ENCODE results near the gene HNMT.

The HNMT gene

DNA sequence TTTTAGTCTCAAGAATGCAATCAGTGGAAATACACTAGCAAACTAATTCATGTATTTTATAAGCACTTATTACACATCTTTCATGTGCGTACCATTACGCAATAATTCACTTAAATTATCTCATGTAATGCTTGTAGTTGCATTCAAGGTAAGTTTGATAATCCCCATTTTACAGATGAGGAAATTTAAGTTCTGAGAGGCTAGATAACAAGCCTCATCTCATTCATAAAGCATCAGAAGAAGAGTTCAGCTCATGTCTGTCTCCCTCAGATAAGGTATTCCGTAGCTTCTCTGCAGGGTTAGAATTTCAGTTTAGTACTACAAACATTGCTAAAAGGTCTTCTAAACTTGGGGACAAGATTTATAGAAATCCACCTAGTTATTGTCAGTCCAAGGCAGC is 47.8 kb downstream of the HNMT start:
- TF ChIP-seq, protein P1, sequence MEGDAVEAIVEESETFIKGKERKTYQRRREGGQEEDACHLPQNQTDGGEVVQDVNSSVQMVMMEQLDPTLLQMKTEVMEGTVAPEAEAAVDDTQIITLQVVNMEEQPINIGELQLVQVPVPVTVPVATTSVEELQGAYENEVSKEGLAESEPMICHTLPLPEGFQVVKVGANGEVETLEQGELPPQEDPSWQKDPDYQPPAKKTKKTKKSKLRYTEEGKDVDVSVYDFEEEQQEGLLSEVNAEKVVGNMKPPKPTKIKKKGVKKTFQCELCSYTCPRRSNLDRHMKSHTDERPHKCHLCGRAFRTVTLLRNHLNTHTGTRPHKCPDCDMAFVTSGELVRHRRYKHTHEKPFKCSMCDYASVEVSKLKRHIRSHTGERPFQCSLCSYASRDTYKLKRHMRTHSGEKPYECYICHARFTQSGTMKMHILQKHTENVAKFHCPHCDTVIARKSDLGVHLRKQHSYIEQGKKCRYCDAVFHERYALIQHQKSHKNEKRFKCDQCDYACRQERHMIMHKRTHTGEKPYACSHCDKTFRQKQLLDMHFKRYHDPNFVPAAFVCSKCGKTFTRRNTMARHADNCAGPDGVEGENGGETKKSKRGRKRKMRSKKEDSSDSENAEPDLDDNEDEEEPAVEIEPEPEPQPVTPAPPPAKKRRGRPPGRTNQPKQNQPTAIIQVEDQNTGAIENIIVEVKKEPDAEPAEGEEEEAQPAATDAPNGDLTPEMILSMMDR (IDR thresholded peaks at IDR 0.05; ENCODE audit: borderline replicate concordance, insufficient read depth, low read depth, low read length), result no peak
- no peak overlapping the region for H3K4me3 ChIP-seq (ENCODE audit: low read depth, low read length)

DNA sequence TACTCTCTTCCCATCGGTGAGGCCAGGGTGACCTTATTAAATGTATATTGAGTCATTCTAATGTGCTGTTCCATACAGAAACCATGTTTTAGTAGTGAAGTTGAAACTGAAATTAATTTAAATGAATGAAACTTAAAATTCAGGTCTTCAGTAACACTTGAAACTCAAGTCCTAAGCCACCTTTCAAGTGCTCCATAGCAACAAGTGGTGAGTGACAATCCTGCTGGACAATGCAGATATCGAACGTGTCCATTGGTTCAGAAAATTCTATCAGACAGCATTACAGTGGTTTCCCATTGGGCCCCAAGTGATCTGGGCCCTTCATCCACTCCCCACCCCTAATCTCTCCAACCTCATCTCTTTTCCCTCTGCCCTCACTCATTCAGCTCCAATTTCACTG is 48.7 kb downstream of the HNMT start:
- TF ChIP-seq, protein P1 (IDR thresholded peaks at IDR 0.05; ENCODE audit: borderline replicate concordance, insufficient read depth, low read depth, low read length), result no peak
- no peak overlapping the region for H3K4me3 ChIP-seq (ENCODE audit: low read depth, low read length)

DNA sequence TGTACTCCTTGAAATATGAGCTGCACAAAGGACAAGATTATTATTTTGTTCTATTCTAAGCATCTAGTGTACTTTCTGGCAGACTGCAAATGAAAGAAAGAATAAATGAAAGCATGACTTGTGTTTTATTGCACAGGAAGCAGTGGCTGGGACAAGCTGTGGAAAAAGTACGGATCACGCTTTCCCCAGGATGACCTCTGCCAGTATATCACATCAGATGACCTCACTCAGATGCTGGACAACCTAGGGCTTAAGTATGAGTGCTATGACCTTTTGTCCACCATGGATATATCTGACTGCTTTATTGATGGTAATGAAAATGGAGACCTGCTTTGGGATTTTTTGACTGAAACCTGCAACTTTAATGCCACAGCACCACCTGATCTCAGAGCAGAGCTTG is 49.4 kb downstream of the HNMT start:
- TF ChIP-seq, protein P1 (IDR thresholded peaks at IDR 0.05; ENCODE audit: borderline replicate concordance, insufficient read depth, low read depth, low read length), result no peak
- no peak overlapping the region for H3K4me3 ChIP-seq (ENCODE audit: low read depth, low read length)

DNA sequence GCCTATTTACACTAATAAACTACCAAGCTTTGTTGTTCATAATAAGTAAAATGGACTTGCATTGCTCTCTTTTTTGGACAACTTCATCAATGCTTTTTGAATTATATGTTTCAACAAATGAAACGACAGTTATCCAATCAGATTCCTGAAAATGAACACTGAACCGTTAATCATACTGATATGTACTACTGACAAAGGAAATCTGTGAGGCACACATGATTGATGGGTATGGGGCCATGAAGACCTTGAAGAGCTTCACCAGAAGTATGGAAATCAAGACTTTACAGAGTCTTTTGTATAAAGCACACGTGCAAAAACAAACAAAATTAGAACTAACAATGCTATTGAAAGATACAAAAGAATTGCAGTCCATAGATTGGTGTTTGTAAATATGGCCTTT is 51.2 kb downstream of the HNMT start:
- TF ChIP-seq, protein P1 (IDR thresholded peaks at IDR 0.05; ENCODE audit: borderline replicate concordance, insufficient read depth, low read depth, low read length), result no peak

DNA sequence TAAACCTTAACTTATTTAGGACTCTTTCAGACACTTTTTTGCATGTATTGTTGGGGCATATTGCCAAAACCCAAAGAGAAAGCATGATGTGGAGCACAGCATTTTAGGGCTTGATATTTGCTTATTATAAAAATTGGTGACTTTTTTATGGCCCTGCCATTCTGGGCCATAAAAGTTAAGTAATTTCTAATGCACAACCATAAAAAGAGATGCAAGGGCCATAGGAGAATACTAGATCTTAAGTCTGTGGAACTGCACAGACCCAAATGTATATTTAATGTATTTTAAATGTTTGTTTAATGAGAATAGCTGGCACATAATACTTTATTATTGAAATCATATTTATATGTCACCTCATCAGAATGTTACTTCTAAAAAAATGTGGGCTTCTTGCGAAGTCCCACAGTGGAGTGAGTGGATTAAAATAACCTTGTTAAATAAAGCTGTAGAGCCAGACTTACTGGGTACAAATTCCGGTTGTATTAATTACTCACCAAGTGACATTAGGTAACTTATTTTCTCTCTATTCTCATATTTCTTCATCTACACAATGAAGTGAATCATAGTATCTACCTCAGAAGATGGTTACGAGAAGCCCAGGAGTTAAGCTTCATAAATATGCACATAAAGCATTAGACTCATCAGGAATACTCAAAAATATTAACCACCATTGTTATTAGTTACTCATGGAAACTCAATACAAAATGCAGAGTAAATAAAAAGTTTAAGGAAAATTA is 52.2 kb downstream of the HNMT start:
- H3K4me3 ChIP-seq (ENCODE audit: low read depth, low read length), result no peak overlapping the region
- TF ChIP-seq, protein P1 (IDR thresholded peaks at IDR 0.05; ENCODE audit: borderline replicate concordance, insufficient read depth, low read depth, low read length), result no peak

More for the DNA sequence above, 51.2 kb downstream of the HNMT start:
- no peak overlapping the region for H3K4me3 ChIP-seq (ENCODE audit: low read depth, low read length)

DNA sequence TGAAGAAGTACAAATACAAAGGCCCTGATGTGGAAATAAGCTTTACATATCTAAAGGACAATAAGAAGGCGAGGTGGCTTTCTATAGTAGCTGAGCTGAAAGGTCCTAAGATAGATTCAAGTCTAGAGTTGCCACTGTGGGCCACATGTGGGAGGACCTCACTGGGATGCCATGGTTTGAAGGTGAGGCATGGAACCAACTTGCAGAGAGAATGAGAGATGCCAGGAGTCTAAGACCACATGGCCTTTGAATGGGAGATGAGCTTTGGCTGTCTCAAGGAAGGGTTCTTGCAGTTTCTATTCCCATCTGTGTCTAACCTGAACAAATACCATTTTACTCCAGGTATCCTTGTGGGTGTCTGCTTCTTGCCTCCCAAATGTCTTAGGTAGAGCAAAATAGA is 53.6 kb downstream of the HNMT start:
- no peak overlapping the region for H3K4me3 ChIP-seq (ENCODE audit: low read depth, low read length)
- TF ChIP-seq, protein P1 (IDR thresholded peaks at IDR 0.05; ENCODE audit: borderline replicate concordance, insufficient read depth, low read depth, low read length), result no peak

Data from GM12875 (cell line).